Neural cell (in vitro differentiated cells): ENCODE results near the gene COL23A1. TPM values are rescaled to one million over a fixed set of nuclear protein-coding genes. Genes with fewer than 3 reads are reported as not detected.

Source experiments
- H2AFZ ChIP-seq: fragments of 200-600, 300-800 bp; sonication (generic), shearing (Covaris generic); 2 replicates; pipeline ENCODE4 v1.6.0; 2014; ENCODE audit warnings: low read depth, mild to moderate bottlenecking, antibody characterized with exemption, low read length, moderate library complexity
- H3F3A ChIP-seq: fragments of 200-600 bp; shearing (Covaris generic); 2 replicates; pipeline ENCODE4 v1.6.1; 2016; ENCODE audit warnings: mild to moderate bottlenecking, moderate library complexity, mixed read lengths, antibody characterized with exemption, low read length; ENCODE audit not compliant: insufficient read depth, poor library complexity, severe bottlenecking
- H3K27ac ChIP-seq: fragments of 200-600, 300-800 bp; sonication (generic), shearing (Covaris generic); 2 replicates; pipeline ENCODE4 v1.5.1; 2014; ENCODE audit warnings: mild to moderate bottlenecking, low read length, moderate library complexity
- H3K27me3 ChIP-seq: fragments of 300-800, 200-600 bp; sonication (generic), shearing (Covaris generic); 2 replicates; pipeline ENCODE4 v1.6.0; 2014; ENCODE audit warnings: mild to moderate bottlenecking, low read depth, low read length, moderate library complexity; ENCODE audit not compliant: insufficient read depth
- H3K36me3 ChIP-seq: fragments of 300-800, 200-600 bp; sonication (generic), shearing (Covaris generic); 2 replicates; pipeline ENCODE4 v1.5.1; 2014; ENCODE audit warnings: mild to moderate bottlenecking, antibody characterized with exemption, low read length, moderate library complexity; ENCODE audit not compliant: insufficient read depth
- H3K4me2 ChIP-seq: fragments of 300-800, 200-600 bp; sonication (generic), shearing (Covaris generic); 2 replicates; pipeline ENCODE4 v1.6.0; 2014; ENCODE audit warnings: mild to moderate bottlenecking, low read length
- H3K4me3 ChIP-seq: fragments of 300-800, 200-600 bp; sonication (generic), shearing (Covaris generic); 2 replicates; pipeline ENCODE4 v1.5.1; 2014; ENCODE audit warnings: mild to moderate bottlenecking, low read length, moderate library complexity
- H3K79me2 ChIP-seq: fragments of 200-600 bp; shearing (Covaris generic); replicated peaks from 2 replicates; pipeline ENCODE4 v1.6.0; 2014; ENCODE audit warnings: mild to moderate bottlenecking, low read length, moderate library complexity; ENCODE audit not compliant: insufficient read depth
- H3K9ac ChIP-seq: fragments of 300-800, 200-600 bp; sonication (generic), shearing (Covaris generic); 2 replicates; pipeline ENCODE4 v1.6.1; 2016; ENCODE audit warnings: mild to moderate bottlenecking, low read length, mixed read lengths
- H3K9me2 ChIP-seq: fragments of 200-600 bp; shearing (Covaris generic); 2 replicates; pipeline ENCODE4 v1.6.1; 2016; ENCODE audit warnings: mild to moderate bottlenecking, low read length, mixed read lengths; ENCODE audit not compliant: insufficient read depth
- H3K9me3 ChIP-seq: fragments of 200-600, 300-800 bp; sonication (generic), shearing (Covaris generic); 2 replicates; pipeline ENCODE4 v1.6.1; 2016; ENCODE audit warnings: mild to moderate bottlenecking, mixed run types, low read length, moderate library complexity, mixed read lengths
- H4K20me1 ChIP-seq: fragments of 200-600 bp; shearing (Covaris generic); 2 replicates; pipeline ENCODE4 v1.6.1; 2016; ENCODE audit warnings: mild to moderate bottlenecking, mixed run types; ENCODE audit not compliant: insufficient read depth
- CTCF ChIP-seq: fragments of 450-650 bp; IDR thresholded peaks from 2 replicates; pipeline ENCODE4 v1.5.1; 2014; ENCODE audit warnings: antibody characterized with exemption, mild to moderate bottlenecking, moderate library complexity; ENCODE audit not compliant: poor library complexity, severe bottlenecking
- EP300 ChIP-seq: fragments of 450-650 bp; conservative IDR thresholded peaks from 2 replicates; pipeline ENCODE4 v1.6.1; 2014; ENCODE audit warnings: antibody characterized with exemption, mild to moderate bottlenecking, moderate library complexity; ENCODE audit not compliant: poor library complexity, severe bottlenecking
- EZH2 ChIP-seq: fragments of 200-600, 300-800 bp; shearing (Covaris generic), sonication (generic); IDR thresholded peaks from 2 replicates; pipeline ENCODE4 v1.6.1; 2014; ENCODE audit warnings: antibody characterized with exemption, low read length, borderline replicate concordance, mild to moderate bottlenecking; ENCODE audit not compliant: insufficient read depth, poor library complexity, severe bottlenecking
- MXI1 ChIP-seq: fragments of 450-650 bp; conservative IDR thresholded peaks from 2 replicates; pipeline ENCODE4 v1.6.1; 2014; ENCODE audit warnings: antibody characterized with exemption, mild to moderate bottlenecking; ENCODE audit not compliant: poor library complexity, severe bottlenecking
- POLR2AphosphoS5 ChIP-seq: IDR thresholded peaks from 2 replicates; pipeline ENCODE4 v1.6.1; 2012
- RAD21 ChIP-seq: fragments of 450-650 bp; conservative IDR thresholded peaks from 2 replicates; pipeline ENCODE4 v1.6.1; 2014; ENCODE audit warnings: antibody characterized with exemption, mild to moderate bottlenecking, moderate library complexity
- REST ChIP-seq: IDR thresholded peaks from 2 replicates; pipeline ENCODE4 v1.6.1; 2012; ENCODE audit warnings: borderline replicate concordance
- SMC3 ChIP-seq: fragments of 450-650 bp; conservative IDR thresholded peaks from 2 replicates; pipeline ENCODE4 v1.6.1; 2014; ENCODE audit warnings: antibody characterized with exemption, mild to moderate bottlenecking, moderate library complexity; ENCODE audit not compliant: poor library complexity
- TAF1 ChIP-seq: IDR thresholded peaks from 2 replicates; pipeline ENCODE4 v1.6.1; 2012; ENCODE audit warnings: low read depth
- polyA plus RNA-seq: library from polyadenylated mRNA; depleted of rRNA; stranded (reverse); fragments of >200 nt; gene quantifications from 2 replicates; pipeline ENCODE4 v1.2.3, GENCODE V29; 2014

The COL23A1 gene
- polyA plus RNA-seq, 1 donor from 2014 or later = not detected

GRCh38 chr5:178547753-178548415 is 42.3 kb downstream of the COL23A1 start:
- H3K27me3 ChIP-seq = peaks cover 16% of the 10 kb centered on the region
- no peak overlapping the region for H3K4me2 ChIP-seq
- H3K27ac ChIP-seq = no peak overlapping the region
- H3K9ac ChIP-seq = no peak overlapping the region
- no peaks in the 10 kb centered on the region for H3K79me2 ChIP-seq
- no peaks in the 10 kb centered on the region for H3K9me2 ChIP-seq
- TF ChIP-seq POLR2AphosphoS5 (no peak), RAD21 (no peak), REST (no peak), EZH2 (no peak), MXI1 (no peak), TAF1 (no peak), EP300 (no peak), SMC3 (no peak), CTCF (no peak)
- no peaks in the 10 kb centered on the region for H3K36me3 ChIP-seq
- no peaks in the 10 kb centered on the region for H4K20me1 ChIP-seq
- no peaks in the 10 kb centered on the region for H3F3A ChIP-seq
- no peak overlapping the region for H3K4me3 ChIP-seq
- H3K9me3 ChIP-seq = no peaks in the 10 kb centered on the region
- H2AFZ ChIP-seq = no peak overlapping the region

GRCh38 chr5:178547052-178547666 is 43.0 kb downstream of the COL23A1 start:
- no peak overlapping the region for H3K4me2 ChIP-seq
- H4K20me1 ChIP-seq = no peaks in the 10 kb centered on the region
- no peak overlapping the region for H2AFZ ChIP-seq
- TF ChIP-seq CTCF = no peak
- no peak for TF ChIP-seq MXI1
- TF ChIP-seq EP300 = no peak
- no peak for TF ChIP-seq SMC3
- no peak for TF ChIP-seq REST
- TF ChIP-seq TAF1 = no peak
- no peak for TF ChIP-seq POLR2AphosphoS5
- no peak for TF ChIP-seq EZH2
- TF ChIP-seq RAD21 = no peak
- H3F3A ChIP-seq = no peaks in the 10 kb centered on the region
- H3K9ac ChIP-seq = no peak overlapping the region
- H3K9me3 ChIP-seq = no peaks in the 10 kb centered on the region
- H3K79me2 ChIP-seq = no peaks in the 10 kb centered on the region
- no peak overlapping the region for H3K4me3 ChIP-seq
- H3K27ac ChIP-seq = no peak overlapping the region
- H3K9me2 ChIP-seq = no peaks in the 10 kb centered on the region
- H3K27me3 ChIP-seq = peaks cover 16% of the 10 kb centered on the region
- no peaks in the 10 kb centered on the region for H3K36me3 ChIP-seq
